Measurements from ENCODE around the gene NPM1.

GRCh38 chr5:171424726-171425125 is 37.1 kb downstream of the NPM1 start:
- no peak for TF ChIP-seq CTCF (IDR thresholded peaks at IDR 0.05)
- TF ChIP-seq POLR2AphosphoS5 (IDR thresholded peaks at IDR 0.05) = no peak
- TF ChIP-seq POLR2A (IDR thresholded peaks at IDR 0.05) = no peak

Measured in breast epithelium (tissue), 3 donors.